Measurements from ENCODE around the gene ANKS1B.
"Not testable (repeated sequence)": the region's sequence is repeated elsewhere in the genome, so short reads cannot be mapped to it uniquely, and the experiment has no call there.

The ANKS1B gene

DNA sequence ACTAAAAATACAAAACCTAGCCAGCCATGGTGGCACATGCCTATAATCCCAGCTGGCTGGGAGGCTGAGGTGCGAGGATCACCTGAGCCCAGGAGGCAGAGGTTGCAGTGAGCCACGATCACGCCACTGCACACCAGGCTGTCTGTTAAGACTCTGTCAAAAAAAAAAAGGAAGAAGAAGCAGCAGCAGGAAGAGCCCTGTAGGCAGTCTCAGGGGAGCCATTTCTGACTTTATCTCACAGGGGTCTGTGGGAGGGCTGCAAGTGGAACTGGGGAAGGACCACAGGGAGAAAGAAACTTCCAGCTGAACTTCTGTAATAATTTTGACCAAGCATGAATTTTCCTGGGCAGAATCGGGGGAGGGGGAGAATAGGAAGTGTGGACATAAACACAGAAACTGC is 304.5 kb downstream of the ANKS1B start:
- no peak for DNase-seq

DNA sequence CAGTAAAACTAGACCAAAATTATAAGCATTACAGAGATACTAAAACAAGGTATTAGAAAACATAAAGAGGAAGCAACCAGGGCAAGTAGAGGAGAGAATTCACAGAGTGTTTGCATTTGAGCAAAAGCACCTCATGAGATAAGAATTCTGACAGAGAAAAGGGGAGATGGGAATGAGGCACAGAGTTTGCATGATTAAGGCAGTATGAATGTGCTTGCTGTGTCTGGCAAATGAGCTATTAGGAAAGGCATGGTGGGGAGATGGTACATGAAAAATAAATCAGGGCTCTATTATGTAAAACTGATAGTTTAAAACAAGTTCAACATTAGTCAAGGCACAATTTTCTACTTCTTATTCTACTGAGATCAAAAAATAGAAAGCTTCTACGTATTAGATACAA is 314.1 kb downstream of the ANKS1B start:
- DNase-seq: no peak

DNA sequence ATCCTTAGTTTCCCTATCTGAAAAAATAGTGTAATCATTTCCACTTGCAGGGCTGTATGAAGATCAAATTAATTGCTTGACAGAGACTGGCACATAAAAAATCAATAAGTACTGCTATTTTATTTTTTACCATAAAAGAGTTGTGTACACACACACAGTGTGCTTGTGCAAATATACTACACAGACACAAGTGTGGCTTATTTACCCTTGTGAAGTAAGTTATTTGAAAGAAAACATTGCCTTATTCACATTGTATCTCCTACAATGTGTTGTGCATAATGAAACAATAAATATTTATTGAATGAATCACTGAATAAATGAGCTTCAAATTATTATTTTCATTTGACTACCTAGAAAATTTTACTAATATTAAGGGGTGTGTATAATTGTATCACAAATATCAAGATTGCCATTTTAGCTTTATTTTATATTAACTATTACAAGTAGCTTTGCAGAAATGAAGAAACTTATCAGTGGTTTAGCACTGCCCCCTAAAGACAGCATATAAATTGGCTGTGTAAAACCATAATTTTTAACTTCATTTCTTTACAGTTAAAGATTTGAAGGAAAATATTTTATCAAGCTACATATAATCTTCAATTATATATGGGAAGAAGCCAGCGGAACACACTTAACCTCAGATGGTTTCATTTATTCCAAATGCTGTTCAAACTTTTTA is 325.9 kb downstream of the ANKS1B start:
- no peak for DNase-seq

DNA sequence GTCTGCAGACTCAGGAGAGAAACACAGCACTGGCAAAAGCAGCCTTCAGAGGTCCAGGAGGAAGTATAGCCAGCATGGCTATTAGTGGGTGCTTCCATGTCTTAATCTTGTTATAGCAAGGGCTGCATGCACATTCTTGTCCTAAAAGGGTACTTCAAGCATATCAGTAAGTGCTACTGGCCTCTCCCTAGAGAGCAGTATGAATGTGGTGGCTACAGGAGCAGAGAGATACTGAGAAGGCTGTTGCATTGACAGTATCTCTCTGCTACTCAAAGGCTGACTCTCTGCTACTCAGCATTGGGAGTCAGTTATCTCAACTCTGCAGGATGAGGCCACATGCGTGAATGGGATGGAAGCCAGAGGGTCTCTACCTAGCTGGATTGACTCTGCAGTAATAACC is 335.2 kb downstream of the ANKS1B start:
- no peak for DNase-seq

DNA sequence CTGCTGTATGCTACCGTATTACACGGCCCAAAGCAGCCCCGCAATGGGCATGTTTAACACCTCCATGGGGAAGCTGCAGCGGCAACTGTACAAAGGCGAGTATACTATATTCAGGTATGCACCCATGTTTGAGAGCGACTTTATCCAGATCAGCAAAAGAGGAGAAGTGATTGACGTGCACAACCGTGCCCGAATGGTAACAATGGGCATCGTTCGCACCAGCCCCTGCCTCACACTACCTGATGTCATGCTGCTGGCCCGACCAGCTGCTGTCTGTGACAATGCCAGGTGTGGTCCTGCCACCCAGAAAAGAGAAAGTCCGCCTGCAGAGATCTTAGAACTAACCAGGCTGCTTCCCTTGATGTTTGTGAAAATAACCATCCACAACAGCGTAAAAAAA is 336.6 kb downstream of the ANKS1B start:
- no peak for DNase-seq

DNA sequence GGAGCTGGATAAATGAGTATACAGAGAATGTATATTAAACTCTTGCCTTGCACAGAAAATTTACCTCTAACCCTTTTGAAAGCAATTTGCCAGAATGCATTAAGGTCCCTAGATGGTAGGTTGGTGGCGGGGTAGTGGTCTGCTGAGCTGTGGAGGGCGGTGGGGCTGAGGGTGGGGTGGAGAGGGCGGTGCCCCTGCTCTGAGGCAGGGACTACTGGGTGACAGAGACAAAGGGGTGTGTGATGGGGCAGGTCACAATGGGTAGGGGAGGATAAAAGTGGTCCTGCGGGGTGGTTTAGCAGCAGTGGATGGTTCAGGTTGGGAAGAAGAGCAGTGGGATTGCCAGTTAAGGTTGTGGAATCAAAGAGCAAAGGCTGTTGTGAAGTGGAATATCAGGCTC is 337.3 kb downstream of the ANKS1B start, which contains the start of gene GARIN6:
Gene GARIN6 (plus strand): TSS at position 301 of the 400 bp plus-strand sequence. CDS start 422 bp downstream, outside the sequence.
- no peak for DNase-seq

DNA sequence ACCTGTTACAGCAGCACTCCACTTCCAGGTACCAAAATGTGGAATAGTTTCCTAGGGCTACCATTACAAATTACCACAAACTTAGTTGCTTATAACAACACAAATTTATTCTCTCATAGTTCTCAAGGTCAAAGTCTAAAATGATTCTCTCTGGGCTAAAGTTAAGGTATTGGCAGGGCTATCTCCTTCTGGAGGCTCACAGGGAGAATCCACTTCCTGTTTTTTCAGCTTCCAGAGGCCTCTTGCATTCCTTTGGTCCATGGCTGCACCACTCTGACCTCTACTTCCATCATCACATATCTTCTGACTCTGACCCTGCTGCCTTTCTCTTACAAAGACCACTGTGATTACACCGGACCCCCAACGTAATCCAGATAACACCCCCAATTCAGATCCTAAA is 340.1 kb downstream of the ANKS1B start:
- no peak for DNase-seq

DNA sequence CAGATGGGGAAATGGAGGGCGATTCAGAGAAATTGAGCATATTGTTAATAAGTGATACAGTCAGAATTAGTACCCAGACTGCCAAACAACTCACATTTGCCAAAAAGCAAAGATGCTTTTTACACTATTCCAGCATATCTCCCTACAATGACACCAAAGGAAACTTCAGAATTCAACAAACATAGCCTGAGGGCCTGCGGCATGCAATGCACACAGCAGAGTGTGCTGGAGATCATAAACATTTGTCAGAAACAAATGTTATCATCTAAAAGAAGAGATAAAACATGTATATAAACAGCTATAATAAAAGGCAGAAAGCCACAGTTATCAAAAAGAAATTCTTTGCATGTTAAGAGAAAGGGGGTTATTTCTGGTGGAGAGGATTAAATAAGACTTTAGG is 357.3 kb downstream of the ANKS1B start:
- DNase-seq: no peak

DNA sequence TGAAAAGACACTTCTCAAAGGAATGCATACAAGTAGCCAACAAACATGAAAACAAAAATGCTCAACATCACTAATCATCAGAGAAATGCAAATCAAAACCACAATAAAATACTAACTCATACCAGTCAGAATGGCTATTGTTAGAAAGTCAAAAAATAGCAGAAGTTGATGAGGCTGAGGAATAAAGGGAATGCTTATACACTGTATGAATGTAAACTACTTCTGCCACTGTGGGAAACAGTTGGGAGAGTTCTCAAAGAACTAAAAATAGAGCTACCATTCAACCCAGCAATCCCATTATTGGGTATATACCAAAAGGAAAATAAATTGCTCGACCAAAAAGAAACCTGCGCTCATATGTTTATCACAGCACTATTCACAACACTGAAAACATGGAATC is 360.1 kb downstream of the ANKS1B start:
- DNase-seq: not testable (repeated sequence)

DNA sequence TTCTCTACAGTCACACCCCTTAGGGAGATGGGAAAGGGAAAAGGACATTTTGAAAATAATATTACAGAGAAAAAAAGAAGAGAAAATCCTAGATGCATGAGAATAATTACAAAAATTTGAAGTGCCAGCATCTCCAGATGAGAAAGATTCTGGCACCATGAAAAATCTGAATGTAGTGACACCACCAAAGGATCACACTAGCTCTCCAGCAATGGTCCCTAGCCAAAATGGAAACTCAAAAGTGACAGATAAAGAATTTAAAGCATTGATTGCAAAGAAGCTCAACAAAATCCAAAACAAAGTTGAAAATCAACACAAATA is 364.6 kb downstream of the ANKS1B start:
- no peak for DNase-seq

DNA sequence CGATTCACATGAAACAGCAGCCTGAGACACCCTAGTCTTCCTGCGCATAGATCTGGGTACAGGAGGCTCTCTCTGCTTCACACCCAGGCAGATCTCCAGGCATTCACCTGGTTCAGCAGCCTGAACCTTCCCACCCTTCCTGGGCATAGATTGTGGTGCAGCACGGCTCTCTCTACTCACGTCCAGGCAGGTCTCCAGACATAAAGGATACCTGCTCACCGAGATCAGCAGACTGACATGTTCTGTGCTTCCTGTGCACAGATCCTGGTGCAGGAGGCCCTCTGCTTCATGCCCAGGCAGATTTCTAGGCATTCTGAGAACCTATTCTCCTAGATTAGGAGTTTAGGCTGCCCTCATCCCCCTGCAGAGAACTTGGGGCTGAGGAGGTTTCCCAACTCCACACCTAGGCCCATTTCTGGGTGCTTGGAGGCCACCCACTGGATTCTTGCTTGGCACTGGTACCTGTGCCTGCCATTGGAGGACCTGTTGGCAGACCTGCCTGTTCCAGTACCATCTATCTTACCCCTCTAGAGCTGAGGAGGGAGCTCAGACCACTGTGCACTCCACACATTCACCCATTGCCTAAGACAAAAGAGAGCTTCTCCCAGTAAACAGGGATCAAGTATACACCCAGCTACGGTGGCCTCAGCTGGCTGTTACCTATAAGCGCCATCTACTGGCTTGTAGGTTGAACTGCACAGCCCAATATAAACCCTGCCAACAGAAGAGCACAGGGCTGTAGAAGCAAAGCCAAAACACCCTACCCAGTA is 365.2 kb downstream of the ANKS1B start:
- no peak for DNase-seq

DNA sequence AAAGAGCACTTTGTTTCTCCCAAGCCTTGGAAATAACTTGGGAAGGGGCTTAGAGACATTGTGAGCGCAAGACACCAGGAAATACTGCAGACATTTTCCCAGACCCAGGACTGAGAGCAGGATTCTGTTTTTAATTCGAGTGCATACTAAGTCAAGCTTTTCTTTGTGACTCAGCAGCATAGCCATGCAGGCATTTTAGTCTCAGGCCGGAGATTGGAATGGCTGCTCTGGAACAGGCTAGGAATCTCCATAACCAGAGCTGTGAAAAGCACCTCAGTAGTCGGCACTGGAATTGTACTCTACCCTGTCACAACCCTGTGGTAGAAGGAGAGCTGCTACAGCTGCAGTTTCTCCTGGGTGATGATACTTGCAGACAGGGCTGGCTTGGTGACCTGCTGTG is 366.1 kb downstream of the ANKS1B start:
- DNase-seq: no peak

DNA sequence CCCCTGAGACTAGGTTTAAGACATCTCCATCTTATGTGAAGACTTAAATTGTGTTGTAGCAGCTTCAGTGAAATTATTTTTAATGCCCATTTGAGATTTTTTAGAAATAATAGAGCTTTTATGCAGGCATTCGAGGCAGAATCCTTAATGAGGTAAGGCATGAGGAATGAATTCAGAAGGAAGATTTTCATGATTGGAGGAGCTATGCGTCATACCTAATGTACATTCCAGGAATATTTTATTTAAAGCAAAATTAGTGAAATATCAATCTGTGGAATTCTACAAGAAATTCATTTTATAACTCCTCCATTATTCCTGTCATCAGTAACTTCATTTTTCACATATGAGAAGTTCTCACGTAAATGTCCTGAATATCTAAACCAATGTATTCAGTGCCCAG is 373.1 kb downstream of the ANKS1B start:
- no peak for DNase-seq

DNA sequence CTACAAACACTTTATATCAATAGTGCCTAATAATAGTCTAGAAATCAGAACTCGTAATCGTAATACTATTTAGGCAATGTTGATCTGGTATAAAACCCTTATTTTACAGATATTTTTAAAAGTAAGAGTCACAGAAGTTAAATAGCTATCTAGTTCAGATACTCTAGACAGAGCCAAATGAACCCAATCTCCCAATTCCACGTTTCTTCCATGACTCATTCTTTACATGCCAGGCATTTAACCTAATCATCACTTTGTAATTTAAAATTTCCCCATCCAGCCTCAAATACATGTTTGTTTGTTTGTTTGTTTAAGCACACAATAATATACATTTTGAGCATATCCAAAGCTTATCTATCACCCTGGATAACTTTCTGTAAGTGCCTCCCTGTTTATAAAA is 373.6 kb downstream of the ANKS1B start:
- DNase-seq: no peak

DNA sequence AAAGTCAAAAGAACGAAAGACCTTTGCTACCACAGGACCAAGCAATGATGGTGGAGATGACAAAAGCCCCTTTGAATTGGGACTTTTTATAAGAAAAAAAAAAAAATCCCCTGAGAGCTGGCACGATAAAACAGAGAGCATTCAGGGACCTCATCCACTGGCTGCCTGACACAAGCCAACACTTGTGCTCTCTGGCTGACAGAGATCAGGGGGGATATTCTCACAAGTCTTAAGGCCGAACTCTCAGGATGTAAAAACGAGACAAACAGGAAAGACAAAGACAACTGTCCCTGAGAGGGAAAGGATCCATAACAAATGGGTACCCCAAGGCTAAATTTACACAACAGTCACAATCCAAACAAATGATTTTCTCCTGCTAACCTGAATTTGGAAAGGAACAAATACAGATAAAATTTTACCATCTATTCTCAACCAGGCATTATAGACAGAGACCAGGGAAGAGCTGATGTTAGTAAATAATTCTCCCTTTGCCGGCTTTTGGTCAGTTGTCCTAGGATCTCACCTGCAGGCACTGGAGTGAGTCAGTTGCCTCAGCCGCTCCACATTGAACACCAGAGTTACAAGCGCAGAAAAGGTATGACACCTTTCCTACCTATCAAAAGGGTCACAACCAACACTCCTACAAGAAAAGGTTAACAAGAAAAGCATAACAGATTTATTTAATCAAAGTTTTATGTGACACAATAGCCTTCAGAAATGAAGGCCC is 375.1 kb downstream of the ANKS1B start:
- DNase-seq: no peak

DNA sequence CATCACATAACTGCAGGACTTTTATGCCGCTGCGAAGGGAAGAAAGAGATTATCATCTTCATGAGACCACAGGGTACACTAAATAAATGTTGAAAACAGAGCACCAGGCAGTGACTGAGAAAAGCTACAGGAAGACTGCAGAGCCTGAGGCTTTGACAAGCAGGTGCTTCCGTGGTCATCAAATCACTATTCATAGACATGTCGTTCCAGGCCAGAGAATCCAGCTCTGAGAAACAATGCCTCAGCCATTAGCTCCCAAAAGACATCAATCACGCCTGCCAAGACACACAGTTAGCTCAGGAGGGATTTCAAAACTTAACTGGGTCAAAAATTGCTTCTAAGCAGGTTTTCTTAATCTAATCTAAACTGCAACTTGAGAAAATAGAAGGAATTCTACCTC is 384.3 kb downstream of the ANKS1B start:
- no peak for DNase-seq

DNA sequence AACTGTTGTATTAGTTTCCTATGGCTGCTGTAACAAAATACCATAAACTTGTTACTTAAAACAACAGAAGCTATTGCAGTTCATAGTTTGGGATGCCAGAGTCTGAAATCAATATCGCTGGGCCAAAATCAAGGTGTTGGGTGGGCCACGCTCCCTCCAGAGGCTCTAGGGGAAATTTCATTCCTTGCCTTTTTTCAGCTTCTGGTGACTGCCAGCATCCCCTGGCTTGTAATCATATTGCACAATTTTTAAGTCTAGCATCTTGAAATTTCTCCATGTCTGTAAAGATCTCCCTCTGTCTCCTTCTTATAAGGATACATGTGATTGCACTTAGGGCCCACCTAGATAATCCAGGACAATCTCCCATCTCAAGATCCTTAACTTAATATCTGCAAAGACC is 386.0 kb downstream of the ANKS1B start:
- DNase-seq: no peak

DNA sequence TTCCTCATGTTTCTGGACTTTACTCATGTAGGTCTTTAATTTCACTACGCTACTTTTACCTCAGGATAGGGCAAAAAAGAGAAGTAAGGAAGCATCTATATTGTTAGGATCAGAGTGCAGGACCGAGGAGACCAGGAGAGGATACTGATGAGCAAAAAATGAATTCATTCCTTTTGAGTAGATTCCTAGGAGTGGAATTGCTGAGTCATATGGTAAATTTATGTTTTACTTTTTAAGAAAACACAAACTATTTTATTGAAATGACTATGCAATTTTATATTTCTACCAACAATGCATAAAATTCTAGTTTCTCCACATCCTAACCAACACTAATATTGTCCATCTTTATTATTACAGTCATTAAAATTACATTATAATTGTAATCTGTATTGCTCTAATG is 388.0 kb downstream of the ANKS1B start:
- DNase-seq: no peak

DNA sequence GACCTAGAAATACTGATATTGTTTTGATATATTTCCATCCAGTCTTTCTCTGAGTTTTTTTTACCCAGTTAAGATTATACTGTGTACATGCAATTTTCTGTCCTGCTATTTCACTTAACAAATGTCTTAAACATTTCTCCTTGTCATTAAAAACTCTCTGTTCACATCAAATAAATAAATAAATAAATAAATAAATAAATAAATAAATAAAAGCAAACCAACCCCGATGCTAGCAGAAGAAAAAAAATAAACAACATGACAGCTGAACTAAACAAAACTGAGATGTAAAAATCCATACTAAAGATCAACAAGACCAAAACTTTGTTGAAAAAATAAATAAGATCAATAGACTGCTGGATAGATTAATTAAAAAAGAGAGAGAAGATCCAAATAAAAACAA is 407.6 kb downstream of the ANKS1B start:
- DNase-seq: not testable (repeated sequence)

DNA sequence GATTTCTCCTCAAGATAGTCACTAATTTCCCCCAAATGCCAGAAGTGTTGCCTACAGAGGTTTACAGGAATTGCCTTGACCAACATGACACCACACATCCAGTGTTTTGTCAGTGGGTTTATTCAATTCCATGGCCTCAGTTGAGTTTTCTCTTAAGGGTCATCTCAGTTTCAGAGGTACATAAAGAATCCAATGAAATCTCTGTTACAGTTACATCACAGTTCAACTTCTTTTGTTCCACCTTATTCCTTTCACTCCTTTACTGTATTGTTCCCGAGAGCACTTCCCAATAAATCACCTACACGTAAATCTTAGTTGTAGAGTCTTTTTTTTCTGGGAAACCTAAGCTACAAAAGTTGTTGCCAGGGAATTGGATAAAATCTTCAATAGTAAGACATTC is 410.8 kb downstream of the ANKS1B start:
- no peak for DNase-seq

DNA sequence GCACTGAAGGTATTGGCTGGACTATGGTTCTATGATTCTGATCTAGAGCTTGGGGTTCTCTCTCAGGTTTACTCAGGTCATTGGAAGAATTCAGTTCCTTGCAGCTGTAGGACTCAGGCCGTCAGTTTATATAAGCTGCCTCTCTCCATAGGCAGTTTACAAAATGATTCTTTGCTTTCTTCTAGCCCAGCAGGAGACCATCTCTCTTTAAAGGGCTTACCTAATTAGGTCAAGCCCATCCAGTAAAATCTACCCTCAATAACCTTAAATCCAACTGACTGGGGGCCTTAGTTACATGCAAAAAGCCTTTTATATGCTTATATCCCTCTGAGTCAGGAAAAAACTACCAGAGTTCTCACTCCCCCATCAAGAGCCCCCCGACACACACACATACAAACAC is 417.7 kb downstream of the ANKS1B start:
- no peak for DNase-seq

DNA sequence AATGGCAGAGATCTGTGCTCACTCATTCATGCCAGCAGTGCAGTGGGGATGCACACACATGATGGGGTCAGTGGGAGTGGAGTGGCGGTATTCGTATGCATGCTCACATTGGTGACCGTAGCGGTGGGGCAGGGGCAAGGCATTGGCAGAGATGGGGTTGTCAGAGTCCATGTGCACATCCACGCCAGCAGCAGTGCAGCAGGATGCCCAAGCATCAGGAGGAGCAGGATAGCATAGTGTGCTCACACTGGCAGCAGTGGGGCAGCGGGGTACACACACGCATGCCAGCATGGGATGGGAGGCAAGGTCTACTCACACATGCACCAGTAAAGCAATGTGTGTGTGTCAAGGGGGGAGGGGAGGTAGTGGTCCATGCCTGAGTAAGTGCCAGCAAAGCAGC is 426.6 kb downstream of the ANKS1B start:
- DNase-seq: no peak

DNA sequence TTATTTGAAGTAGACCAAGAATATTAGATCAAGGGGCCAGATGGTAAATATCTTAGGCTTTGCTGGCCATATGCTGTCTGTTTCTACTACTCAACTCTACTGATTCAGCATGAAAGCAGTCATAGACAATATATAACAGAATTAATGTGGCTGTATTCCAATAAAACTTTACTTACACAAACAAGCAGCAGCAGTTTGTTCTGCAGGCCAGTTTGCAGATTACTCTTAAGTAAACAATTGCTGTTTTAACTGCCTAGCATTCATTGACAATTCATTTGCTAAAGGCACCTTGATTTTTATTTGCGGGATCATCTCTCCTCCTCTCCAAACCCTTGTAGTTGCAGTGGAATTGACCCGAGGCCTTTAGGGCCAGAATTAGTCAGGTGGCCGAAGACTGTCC is 431.3 kb downstream of the ANKS1B start:
- DNase-seq: no peak

DNA sequence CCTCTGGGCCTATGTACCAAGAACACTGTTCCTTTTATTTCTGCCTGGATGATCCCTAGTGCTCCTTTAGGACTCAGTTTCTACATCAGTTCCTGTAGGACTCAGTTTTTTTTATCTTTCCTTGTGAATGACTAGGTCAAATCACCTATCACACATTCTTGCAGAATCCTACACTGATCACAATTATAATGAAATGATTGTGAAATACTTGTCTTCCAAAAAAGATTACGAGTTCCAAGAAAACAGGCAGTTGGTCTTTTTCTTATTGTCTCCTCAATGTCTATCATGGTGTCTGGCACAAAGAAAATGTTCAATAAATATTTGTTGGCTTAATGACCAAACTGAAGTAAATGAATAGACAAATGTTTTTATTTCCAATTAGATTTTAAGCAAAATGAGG is 432.7 kb downstream of the ANKS1B start:
- no peak for DNase-seq

All from CD4-positive, alpha-beta T cell treated with Interleukin-17A for 1 hour (primary cell).